Heart left ventricle (tissue), 16 donors: ENCODE data around the gene STOML1. TPM values are rescaled to one million over a fixed set of nuclear protein-coding genes. Genes with fewer than 3 reads are reported as not detected.
A peak's percentile ranks its signal among the peaks of the same experiment; 100 is the strongest.

Experiments used
- ATAC-seq, 4 donors: fragments of 200-7000 bp; cut with Tn5 transposase; one replicate each; pipeline ENCODE4 v1.9.1; 2020 to 2022; ENCODE audit warnings: moderate library complexity in 4 of 4, mild to moderate bottlenecking in 3 of 4, moderate number of reproducible peaks in 1 of 4
- DNase-seq, 5 donors: peaks; one replicate each; pipeline ENCODE4 v3.0.0-alpha.2; 2020
- H3K27ac ChIP-seq, 12 donors: fragments of 200-600 bp; sonication (generic) in 4 of 12; one replicate each; pipeline versions ENCODE4 v1.5.0 to v1.8.0; 2016 to 2022; ENCODE audit warnings: mild to moderate bottlenecking in 2 of 12
- H3K27me3 ChIP-seq, 9 donors: fragments of 200-600 bp; sonication (generic) in 2 of 9; one replicate each; pipeline versions ENCODE4 v1.5.1 to v1.8.0; 2016 to 2022; ENCODE audit warnings: mild to moderate bottlenecking in 3 of 9
- H3K36me3 ChIP-seq, 9 donors: fragments of 200-600 bp; sonication (generic) in 2 of 9; one replicate each; pipeline versions ENCODE4 v1.5.0 to v1.8.0; 2018 to 2022; ENCODE audit warnings: mild to moderate bottlenecking in 2 of 9
- H3K4me1 ChIP-seq, 12 donors: fragments of 200-600 bp; sonication (generic) in 4 of 12; one replicate each; pipeline versions ENCODE4 v1.5.0 to v1.8.0; 2016 to 2022; ENCODE audit warnings: mild to moderate bottlenecking in 3 of 12
- H3K4me3 ChIP-seq, 12 donors: fragments of 200-600 bp; sonication (generic) in 4 of 12; one replicate each; pipeline versions ENCODE4 v1.5.0 to v1.8.0; 2017 to 2022; ENCODE audit warnings: mild to moderate bottlenecking in 9 of 12, moderate library complexity in 4 of 12
- H3K9me3 ChIP-seq, 12 donors: fragments of 200-600 bp; sonication (generic) in 4 of 12; one replicate each; pipeline versions ENCODE4 v1.5.0 to v1.8.0; 2016 to 2022; ENCODE audit warnings: mild to moderate bottlenecking in 1 of 12
- POLR2A ChIP-seq, 2 donors: fragments of 450-650 bp; IDR thresholded peaks; one replicate each; pipeline ENCODE4 v1.6.1; 2017; ENCODE audit warnings: antibody characterized with exemption in 2 of 2, mild to moderate bottlenecking in 2 of 2, moderate library complexity in 2 of 2
- WGBS, 4 donors: extraction: QIAGEN DNeasy Blood & Tissue Kit in 2 of 4; methylation state at CpG; one replicate each; pipeline versions ENCODE4 v1.1.5 to v1.1.7; 2013 to 2018; 5-methylcytosine and 5-hydroxymethylcytosine counted together
- intact Hi-C, 10 donors: fragments of 100-400 bp; cut with DNase I; formaldehyde crosslinking; loops; one replicate each; pipeline versions ENCODE4 v1.11.1 to v1.14.2; 2022
- polyA plus RNA-seq, 2 donors: library from polyadenylated mRNA; stranded (reverse); fragments of 200-250 nt; gene quantifications; one replicate each; pipeline ENCODE4 v1.2.3, GENCODE V29; 2013
- total RNA-seq, 9 donors: library from RNA; depleted of rRNA in 2 of 9; stranded (reverse); fragments of >200 nt in 2 of 9; fragmentation: NEBNext Ultra II Directional in 3 of 9; extraction: Animal tissue kit (Norgen Biotek cat#: 25700) in 3 of 9; gene quantifications; one replicate each; pipeline versions ENCODE4 v1.1.0 to v1.2.4, GENCODE V29; 2016 to 2023
- TF ChIP-seq, protein P1 (sequence below), 12 donors: fragments of 200-600 bp; sonication (generic) in 4 of 12; IDR thresholded peaks; one replicate each; pipeline versions ENCODE4 v1.5.0 to v1.8.0; 2018 to 2022; ENCODE audit warnings: antibody characterized with exemption in 12 of 12, mild to moderate bottlenecking in 5 of 12
- donor health status: ischemic (EF 13 %, LVEDD 7.1; RV severe dilation, severe dysfunction).
- donor health status: healthy with polysubstance abuse.
- donor health status: DM: no; HTN: yes; CAD: no.
- donor health status: DM: no; HTN: no; CAD: no.
- donor health status: ischemic (EF 25% LVEDD 6.9; RV normal size, moderate dysfunction).
- donor health status: ischemic (EF 25% LVEDD 5.7; RV mildly dilated, moderate dysfunction).
- donor health status: healthy.
- donor health status: DM: yes; HTN: yes; CAD: no.
- donor health status: ischemic (EF 35%, LVEDD 5.7; RV mildly dilated, moderate dysfunction).
- donor health status: nonischemic (EF 11% LVEDD 7.7; RV severe dilation, severe dysfunction).
- donor health status: DM: yes; HTN: yes; CAD: no.
- donor health status: PGD.
- donor health status: ischemic (EF 29% LVEDD 5.4; RV normal size, mild dysfunction).
- donor health status: nonischemic (EF 23%, LVEDD 6.1; RV moderate dilation, normal function).

STOML1 gene
- total and polyA plus RNA-seq, 11 donors, result 25.0 to 41.1 (median 27.7) TPM

- no peak for TF ChIP-seq POLR2A (IDR thresholded peaks at IDR 0.05)
- TF ChIP-seq, protein P1, sequence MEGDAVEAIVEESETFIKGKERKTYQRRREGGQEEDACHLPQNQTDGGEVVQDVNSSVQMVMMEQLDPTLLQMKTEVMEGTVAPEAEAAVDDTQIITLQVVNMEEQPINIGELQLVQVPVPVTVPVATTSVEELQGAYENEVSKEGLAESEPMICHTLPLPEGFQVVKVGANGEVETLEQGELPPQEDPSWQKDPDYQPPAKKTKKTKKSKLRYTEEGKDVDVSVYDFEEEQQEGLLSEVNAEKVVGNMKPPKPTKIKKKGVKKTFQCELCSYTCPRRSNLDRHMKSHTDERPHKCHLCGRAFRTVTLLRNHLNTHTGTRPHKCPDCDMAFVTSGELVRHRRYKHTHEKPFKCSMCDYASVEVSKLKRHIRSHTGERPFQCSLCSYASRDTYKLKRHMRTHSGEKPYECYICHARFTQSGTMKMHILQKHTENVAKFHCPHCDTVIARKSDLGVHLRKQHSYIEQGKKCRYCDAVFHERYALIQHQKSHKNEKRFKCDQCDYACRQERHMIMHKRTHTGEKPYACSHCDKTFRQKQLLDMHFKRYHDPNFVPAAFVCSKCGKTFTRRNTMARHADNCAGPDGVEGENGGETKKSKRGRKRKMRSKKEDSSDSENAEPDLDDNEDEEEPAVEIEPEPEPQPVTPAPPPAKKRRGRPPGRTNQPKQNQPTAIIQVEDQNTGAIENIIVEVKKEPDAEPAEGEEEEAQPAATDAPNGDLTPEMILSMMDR (IDR thresholded peaks at IDR 0.05), result no peak
Observed at GRCh38 chr15:73952913-73953750, 39.0 kb downstream of the STOML1 start.

GRCh38 chr15:73952171-73952912 lies 39.8 kb downstream of the STOML1 start:
- intact Hi-C loops, result loop anchor here in 2 of 10 donors (5.0 to 10.0 kb wide), 2 partner anchors 55 to 58 kb away; no protein-coding TSS in a partner anchor
- DNase-seq, result no peak
- TF ChIP-seq POLR2A (IDR thresholded peaks at IDR 0.05), result no peak
- TF ChIP-seq, protein P1 (IDR thresholded peaks at IDR 0.05), result no peak
- 82 to 90% (median 85%) methylated on average over 21 of the region's 21 CpGs for WGBS, 4 donors
- Histone ChIP-seq H3K27ac (peak overlapping the region; percentile 84 to 98 (median 93)), H3K9me3 (no peaks in the 10 kb centered on the region), H3K36me3 (peaks cover 0 to 35% (median 20%) of the 10 kb centered on the region in 9 donors), H3K4me1 (peaks cover 9 to 54% (median 39%) of the 10 kb centered on the region in 12 donors), H3K27me3 (no peaks in the 10 kb centered on the region), H3K4me3 (no peak overlapping the region)
- ATAC-seq, result no peak

More at GRCh38 chr15:73952913-73953750, 39.0 kb downstream of the STOML1 start:
- no peaks in the 10 kb centered on the region for H3K9me3 ChIP-seq
- peak overlapping the region in 8 of 12 donors; percentile 84 to 98 (median 93) for H3K27ac ChIP-seq
- H3K4me1 ChIP-seq, result peaks cover 9 to 54% (median 39%) of the 10 kb centered on the region in 12 donors
- DNase-seq, result no peak
- WGBS, 4 donors, result 75 to 79% (median 77%) methylated on average over 6 to 10 of the region's 10 CpGs
- ATAC-seq, result no peak
- peaks cover 0 to 27% (median 13%) of the 10 kb centered on the region in 9 donors for H3K36me3 ChIP-seq
- intact Hi-C loops, result loop anchor here in 2 of 10 donors (5.0 to 10.0 kb wide), 2 partner anchors 56 to 58 kb away; no protein-coding TSS in a partner anchor
- H3K27me3 ChIP-seq, result no peaks in the 10 kb centered on the region
- H3K4me3 ChIP-seq, result no peak overlapping the region

DNA sequence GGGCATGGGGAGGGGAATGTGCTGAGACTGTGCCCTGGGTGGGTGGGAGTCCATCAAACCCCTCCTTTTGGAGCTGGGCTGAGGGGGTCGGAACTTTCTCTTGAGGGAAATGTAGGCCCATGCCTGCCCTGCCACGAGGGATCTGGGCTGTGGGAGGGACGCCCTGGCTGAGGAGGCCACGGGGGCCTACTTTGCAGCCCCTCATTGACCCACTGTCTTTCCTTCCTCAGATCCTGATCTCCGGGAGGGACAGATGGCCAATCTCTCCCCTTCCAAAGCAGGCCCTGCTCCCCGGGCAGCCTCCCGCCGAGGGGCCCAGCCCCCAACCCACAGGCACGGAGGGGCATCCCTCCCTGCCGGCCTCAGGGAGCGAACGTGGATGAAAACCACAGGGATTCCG lies 40.5 kb downstream of the STOML1 start:
- ATAC-seq, result peak in 2 of 4 donors; percentile 19 to 36
- no peak overlapping the region for H3K4me3 ChIP-seq
- no peak for DNase-seq

More for the DNA sequence above, 40.5 kb downstream of the STOML1 start:
- TF ChIP-seq POLR2A (IDR thresholded peaks at IDR 0.05), result no peak
- TF ChIP-seq, protein P1 (IDR thresholded peaks at IDR 0.05), result no peak
- no peaks in the 10 kb centered on the region for H3K9me3 ChIP-seq
- H3K27ac ChIP-seq, result peak overlapping the region; percentile 84 to 98 (median 93)
- peaks cover 9 to 48% (median 36%) of the 10 kb centered on the region in 12 donors for H3K4me1 ChIP-seq
- peaks cover 0 to 42% (median 27%) of the 10 kb centered on the region in 9 donors for H3K36me3 ChIP-seq
- intact Hi-C loops, result loop anchor here in 5 of 10 donors (1.0 to 10.0 kb wide), 4 partner anchors 13 to 57 kb away; no protein-coding TSS in a partner anchor
- no peaks in the 10 kb centered on the region for H3K27me3 ChIP-seq
- WGBS, 4 donors, result 47 to 63% (median 60%) methylated on average over 13 of the region's 13 CpGs
